Panc1 (cell line): ENCODE data around the gene MSRB3. TPM values are rescaled to one million over a fixed set of nuclear protein-coding genes. Genes with fewer than 3 reads are reported as not detected.

Source experiments
- ATAC-seq: fragments of 200-7000 bp; cut with Tn5 transposase; 2 replicates; pipeline ENCODE4 v1.9.1; 2020; ENCODE audit warnings: mild to moderate bottlenecking, moderate library complexity
- BruUV-seq: library from RNA; stranded (reverse); fragments of 400-500 nt; replicated peaks from 2 replicates; lab custom pipeline; 2021; lab: Mats Ljungman, UMichigan
- CTCF ChIA-PET: fragments of 300-600 bp; sonication (Branson Sonifier 250); formaldehyde crosslinking; loops from one replicate; lab custom pipeline; 2022; ENCODE audit warnings: antibody characterized with exemption; lab: Charles Lee
- POLR2A ChIA-PET: fragments of 300-600 bp; sonication (Branson Sonifier 250); formaldehyde crosslinking; loops from one replicate; lab custom pipeline; 2022; ENCODE audit warnings: antibody characterized with exemption; lab: Charles Lee
- DNase-seq: peaks from one replicate; pipeline ENCODE4 v3.0.0-alpha.2; 2010; ENCODE audit warnings: low read depth, low spot score
- H3K27ac ChIP-seq: 2 replicates; pipeline ENCODE4 v1.5.1; 2011; ENCODE audit warnings: mild to moderate bottlenecking, low read length, inconsistent platforms
- H3K27me3 ChIP-seq: fragments of 200-500 bp; sonication (Bioruptor generic); 2 replicates; pipeline ENCODE4 v1.6.0; 2014; ENCODE audit warnings: low read length, inconsistent platforms; ENCODE audit not compliant: control insufficient read depth, insufficient read depth
- H3K36me3 ChIP-seq: fragments of 200-500 bp; sonication (Bioruptor generic); 2 replicates; pipeline ENCODE4 v1.5.1; 2014; ENCODE audit warnings: inconsistent platforms, mild to moderate bottlenecking, low read length, moderate library complexity; ENCODE audit not compliant: control insufficient read depth, insufficient read depth
- H3K4me1 ChIP-seq: 2 replicates; pipeline ENCODE4 v1.5.1; 2011; ENCODE audit warnings: inconsistent platforms, mild to moderate bottlenecking, low read length, moderate library complexity; ENCODE audit not compliant: control insufficient read depth, insufficient read depth
- H3K4me3 ChIP-seq, 2 experiments: 2 replicates each; pipeline ENCODE4 v1.5.1; 2011 to 2012; ENCODE audit warnings: low read depth in 2 of 2, low read length in 2 of 2, mild to moderate bottlenecking in 2 of 2, inconsistent platforms in 1 of 2, moderate library complexity in 1 of 2
- H3K9me3 ChIP-seq: fragments of 200-500 bp; sonication (Bioruptor generic); 2 replicates; pipeline ENCODE4 v1.5.1; 2014; ENCODE audit warnings: low read depth, mild to moderate bottlenecking, inconsistent platforms, low read length, moderate library complexity; ENCODE audit not compliant: control insufficient read depth, insufficient read depth
- POLR2AphosphoS5 ChIP-seq: IDR thresholded peaks from 2 replicates; pipeline ENCODE4 v1.6.1; 2012; ENCODE audit warnings: mild to moderate bottlenecking, low read depth, low read length, moderate library complexity
- REST ChIP-seq, 2 experiments: IDR thresholded peaks; 2 replicates each; pipeline ENCODE4 v1.6.1; 2011 to 2012; ENCODE audit warnings: low read depth in 2 of 2, control low read depth in 1 of 2, low read length in 1 of 2, mild to moderate bottlenecking in 1 of 2, moderate library complexity in 1 of 2; ENCODE audit not compliant: insufficient read depth in 1 of 2
- SIN3A ChIP-seq: IDR thresholded peaks from 2 replicates; pipeline ENCODE4 v1.6.1; 2012; ENCODE audit warnings: low read depth, mild to moderate bottlenecking, low read length, moderate library complexity, borderline replicate concordance; ENCODE audit not compliant: insufficient read depth
- TCF7L2 ChIP-seq: IDR thresholded peaks from 2 replicates; pipeline ENCODE4 v1.6.1; 2011; ENCODE audit warnings: mild to moderate bottlenecking, low read depth, low read length, inconsistent platforms
- in situ Hi-C: cut with HindIII; loops from 2 replicates; pipeline ENCODE4 v1.10.0; 2016; ENCODE audit warnings: low sequenced_read_pairs, low pct_unique_long_range_greater_than_20kb
- intact Hi-C: fragments of 100-400 bp; cut with micrococcal nuclease; formaldehyde crosslinking; loops from one replicate; pipeline ENCODE4 v1.10.0; 2022; ENCODE audit not compliant: unreplicated experiment
- total RNA-seq: library from RNA; stranded (reverse); gene quantifications from one replicate; pipeline ENCODE4 v1.2.1, GENCODE V29; 2021; ENCODE audit not compliant: unreplicated experiment
- TF ChIP-seq, protein P1 (sequence below): fragments of 450-650 bp; IDR thresholded peaks from 2 replicates; pipeline ENCODE4 v1.5.1; 2017; ENCODE audit warnings: mild to moderate bottlenecking

MSRB3 gene
- total RNA-seq, 1 experiment from 2014 or later, result 89.7 TPM

DNA sequence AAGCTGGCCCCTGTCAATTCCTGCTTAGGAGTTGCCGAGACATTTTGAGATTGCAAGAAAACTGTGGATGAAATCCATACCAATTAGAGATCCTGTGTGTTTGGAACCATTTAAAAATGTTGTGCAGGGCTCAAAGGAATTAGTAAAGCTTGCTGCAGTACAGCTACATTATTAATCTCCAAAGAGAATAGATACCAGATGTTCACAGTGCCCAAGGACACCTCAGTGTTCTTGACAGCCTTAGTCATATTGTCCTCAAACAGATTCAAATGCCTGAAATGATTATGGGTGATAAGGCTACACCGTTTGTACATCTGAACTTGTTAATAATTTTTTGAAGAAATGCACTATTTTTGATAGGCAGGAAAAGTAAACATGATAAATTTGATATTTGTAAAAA lies 164.6 kb downstream of the MSRB3 start:
- ATAC-seq, result no peak
- Histone ChIP-seq H3K9me3 (no peaks in the 10 kb centered on the region), H3K4me3 (no peak overlapping the region), H3K27ac (no peak overlapping the region), H3K27me3 (no peaks in the 10 kb centered on the region), H3K4me1 (no peaks in the 10 kb centered on the region; the same call in 1 of the 2 replicates), H3K36me3 (no peaks in the 10 kb centered on the region)
- CTCF ChIA-PET, result no interaction called here
- intact Hi-C loops (no loop called here), in situ Hi-C loops (no loop called here)
- no TSS peak for BruUV-seq
- TF ChIP-seq SIN3A, result no peak
- no peak for TF ChIP-seq TCF7L2
- TF ChIP-seq, protein P1, sequence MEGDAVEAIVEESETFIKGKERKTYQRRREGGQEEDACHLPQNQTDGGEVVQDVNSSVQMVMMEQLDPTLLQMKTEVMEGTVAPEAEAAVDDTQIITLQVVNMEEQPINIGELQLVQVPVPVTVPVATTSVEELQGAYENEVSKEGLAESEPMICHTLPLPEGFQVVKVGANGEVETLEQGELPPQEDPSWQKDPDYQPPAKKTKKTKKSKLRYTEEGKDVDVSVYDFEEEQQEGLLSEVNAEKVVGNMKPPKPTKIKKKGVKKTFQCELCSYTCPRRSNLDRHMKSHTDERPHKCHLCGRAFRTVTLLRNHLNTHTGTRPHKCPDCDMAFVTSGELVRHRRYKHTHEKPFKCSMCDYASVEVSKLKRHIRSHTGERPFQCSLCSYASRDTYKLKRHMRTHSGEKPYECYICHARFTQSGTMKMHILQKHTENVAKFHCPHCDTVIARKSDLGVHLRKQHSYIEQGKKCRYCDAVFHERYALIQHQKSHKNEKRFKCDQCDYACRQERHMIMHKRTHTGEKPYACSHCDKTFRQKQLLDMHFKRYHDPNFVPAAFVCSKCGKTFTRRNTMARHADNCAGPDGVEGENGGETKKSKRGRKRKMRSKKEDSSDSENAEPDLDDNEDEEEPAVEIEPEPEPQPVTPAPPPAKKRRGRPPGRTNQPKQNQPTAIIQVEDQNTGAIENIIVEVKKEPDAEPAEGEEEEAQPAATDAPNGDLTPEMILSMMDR, result no peak
- no peak for TF ChIP-seq REST (IDR thresholded peaks at IDR 0.05; ENCODE audit: insufficient read depth in 1 of 2, low read depth in 2 of 2, low read length in 1 of 2)
- TF ChIP-seq POLR2AphosphoS5, result no peak
- no peak for DNase-seq
- POLR2A ChIA-PET, result no interaction called here

GRCh38 chr12:65444996-65445395 lies 166.5 kb downstream of the MSRB3 start:
- no peaks in the 10 kb centered on the region for H3K9me3 ChIP-seq
- H3K4me3 ChIP-seq, result no peak overlapping the region
- ATAC-seq (no peak), DNase-seq (no peak)
- intact Hi-C loops, result no loop called here
- H3K36me3 ChIP-seq, result no peaks in the 10 kb centered on the region
- ChIA-PET POLR2A (no interaction called here), CTCF (no interaction called here)
- in situ Hi-C loops, result no loop called here
- H3K4me1 ChIP-seq, result no peaks in the 10 kb centered on the region; the same call in 1 of the 2 replicates
- no peak for TF ChIP-seq REST (IDR thresholded peaks at IDR 0.05; ENCODE audit: insufficient read depth in 1 of 2, low read depth in 2 of 2, low read length in 1 of 2)
- TF ChIP-seq, protein P1, result no peak
- TF ChIP-seq SIN3A, result no peak
- TF ChIP-seq POLR2AphosphoS5, result no peak
- TF ChIP-seq TCF7L2, result no peak
- no peaks in the 10 kb centered on the region for H3K27me3 ChIP-seq
- no TSS peak for BruUV-seq
- peak overlapping the region; percentile 12; the same call in 1 of the 2 replicates for H3K27ac ChIP-seq
